ENCODE measurements around the gene ATM. TPM values are rescaled to one million over a fixed set of nuclear protein-coding genes. Genes with fewer than 3 reads are reported as not detected.
"Not testable (repeated sequence)": the region's sequence is repeated elsewhere in the genome, so short reads cannot be mapped to it uniquely, and the experiment has no call there.

ATM gene
- total and polyA plus RNA-seq, 8 donors = 69.1 to 99.9 (median 91.3) TPM

- Histone ChIP-seq H3K4me3 (no peak overlapping the region), H3K27me3 (no peaks in the 10 kb centered on the region), H3K27ac (no peak overlapping the region), H3K36me3 (peaks cover 0 to 73% of the 10 kb centered on the region in 2 donors), H3K9me3 (peaks cover 0 to 13% of the 10 kb centered on the region in 2 donors), H3K4me1 (no peaks in the 10 kb centered on the region)
- no peak for DNase-seq
- TF ChIP-seq CTCF (IDR thresholded peaks at IDR 0.05) = no peak
- intact Hi-C loops (cut with DNase I) = no loop called here
- no peak for ATAC-seq
These were observed 56.1 kb downstream of the ATM start for GRCh38 chr11:108278954-108279353.

- DNase-seq (no peak), ATAC-seq (no peak)
- no peak overlapping the region for H3K4me3 ChIP-seq
- no peak for TF ChIP-seq CTCF (IDR thresholded peaks at IDR 0.05)
- no peaks in the 10 kb centered on the region for H3K27me3 ChIP-seq
- peaks cover 0 to 93% of the 10 kb centered on the region in 2 donors for H3K36me3 ChIP-seq
- H3K4me1 ChIP-seq = no peaks in the 10 kb centered on the region
- intact Hi-C loops (cut with DNase I) = no loop called here
- H3K9me3 ChIP-seq = no peaks in the 10 kb centered on the region
- no peak overlapping the region for H3K27ac ChIP-seq
These were observed 63.5 kb downstream of the ATM start for GRCh38 chr11:108286370-108286769.

- ATAC-seq (no peak), DNase-seq (no peak)
- no peak for TF ChIP-seq CTCF (IDR thresholded peaks at IDR 0.05)
- no peaks in the 10 kb centered on the region for H3K27me3 ChIP-seq
- peaks cover 0 to 93% of the 10 kb centered on the region in 2 donors for H3K36me3 ChIP-seq
- no peaks in the 10 kb centered on the region for H3K9me3 ChIP-seq
- intact Hi-C loops (cut with DNase I) = no loop called here
- H3K4me3 ChIP-seq = no peak overlapping the region
- H3K27ac ChIP-seq = no peak overlapping the region
- H3K4me1 ChIP-seq = no peaks in the 10 kb centered on the region
These were observed 64.1 kb downstream of the ATM start for GRCh38 chr11:108286956-108287355.

GRCh38 chr11:108289066-108289465 lies 66.2 kb downstream of the ATM start:
- DNase-seq; H3K27me3 ChIP-seq; H3K4me1 ChIP-seq; H3K9me3 ChIP-seq; intact Hi-C loops (cut with DNase I); ATAC-seq; H3K4me3 ChIP-seq; H3K27ac ChIP-seq: not testable (repeated sequence)
- peaks cover 0 to 84% of the 10 kb centered on the region in 2 donors for H3K36me3 ChIP-seq

- no peak for TF ChIP-seq CTCF (IDR thresholded peaks at IDR 0.05)
- H3K27me3 ChIP-seq = no peaks in the 10 kb centered on the region
- no peaks in the 10 kb centered on the region for H3K4me1 ChIP-seq
- H3K9me3 ChIP-seq = no peaks in the 10 kb centered on the region
- DNase-seq (no peak), ATAC-seq (no peak)
- peaks cover 0 to 84% of the 10 kb centered on the region in 2 donors for H3K36me3 ChIP-seq
- no peak overlapping the region for H3K27ac ChIP-seq
- intact Hi-C loops (cut with DNase I) = no loop called here
- H3K4me3 ChIP-seq = no peak overlapping the region
These were observed 66.8 kb downstream of the ATM start for GRCh38 chr11:108289699-108290098.

GRCh38 chr11:108293229-108293628 lies 70.4 kb downstream of the ATM start:
- no peak for TF ChIP-seq CTCF (IDR thresholded peaks at IDR 0.05)
- H3K27me3 ChIP-seq = no peaks in the 10 kb centered on the region
- no peak overlapping the region for H3K27ac ChIP-seq
- no peak overlapping the region for H3K4me3 ChIP-seq
- DNase-seq (no peak), ATAC-seq (no peak)
- H3K4me1 ChIP-seq = no peaks in the 10 kb centered on the region
- peaks cover 0 to 90% of the 10 kb centered on the region in 2 donors for H3K36me3 ChIP-seq
- intact Hi-C loops (cut with DNase I) = no loop called here
- H3K9me3 ChIP-seq = no peaks in the 10 kb centered on the region

All from left lung (tissue), 10 donors.